Thoracic aorta (tissue), 2 donors: ENCODE measurements around the gene WBP2. TPM values are rescaled to one million over a fixed set of nuclear protein-coding genes. Genes with fewer than 3 reads are reported as not detected.

Source experiments
- ATAC-seq: fragments of 150-250 bp; one replicate; pipeline ENCODE4 v1.8.0; 2017; ENCODE audit warnings: low read depth; ENCODE audit not compliant: insufficient number of reproducible peaks, low FRiP score
- DNase-seq: peaks from one replicate; pipeline ENCODE4 v3.0.0-alpha.2; 2020; ENCODE audit warnings: low spot score
- H3K27ac ChIP-seq, 2 donors: fragments of 200-600 bp; sonication (generic); 1 replicate in 1 of 2; 2 replicates in 1 of 2; pipeline ENCODE4 v1.5.1; 2016; ENCODE audit warnings: mild to moderate bottlenecking in 2 of 2, moderate library complexity in 2 of 2
- H3K27me3 ChIP-seq: fragments of 200-600 bp; sonication (generic); replicated peaks from 2 replicates; pipeline ENCODE4 v1.6.0; 2016; ENCODE audit warnings: mild to moderate bottlenecking; ENCODE audit not compliant: insufficient read depth
- H3K36me3 ChIP-seq: fragments of 200-600 bp; sonication (generic); one replicate; pipeline ENCODE4 v1.5.1; 2016
- H3K4me1 ChIP-seq, 2 donors: fragments of 200-600 bp; sonication (generic); 1 replicate in 1 of 2; 2 replicates in 1 of 2; pipeline versions ENCODE4 v1.5.1 to v1.6.0; 2016; ENCODE audit warnings: low read depth in 2 of 2, mild to moderate bottlenecking in 1 of 2; ENCODE audit not compliant: control insufficient read depth in 1 of 2
- H3K4me3 ChIP-seq: fragments of 200-600 bp; sonication (generic); 2 replicates; pipeline ENCODE4 v1.5.1; 2016; ENCODE audit warnings: mild to moderate bottlenecking
- H3K9me3 ChIP-seq: fragments of 200-600 bp; sonication (generic); 2 replicates; pipeline ENCODE4 v1.5.1; 2016
- CTCF ChIP-seq: fragments of 200-600 bp; sonication (generic); IDR thresholded peaks from one replicate; pipeline ENCODE4 v1.5.1; 2019; ENCODE audit warnings: antibody characterized with exemption
- total RNA-seq, 2 donors: library from RNA; depleted of rRNA; stranded (reverse); fragments of >200 nt; gene quantifications; one replicate each; pipeline versions ENCODE4 v1.1.0 to v1.2.3, GENCODE V29; 2016

The WBP2 gene
- total RNA-seq, 2 donors from 2014 or later: 55.8 to 83.1 TPM

- Histone ChIP-seq H3K27me3 (no peaks in the 10 kb centered on the region), H3K9me3 (no peaks in the 10 kb centered on the region), H3K36me3 (peaks cover 37% of the 10 kb centered on the region), H3K27ac (no peak overlapping the region), H3K4me1 (peaks cover 10 to 29% of the 10 kb centered on the region in 2 donors), H3K4me3 (no peak overlapping the region)
- TF ChIP-seq CTCF: no peak
- ATAC-seq (no peak), DNase-seq (no peak)
These were observed 30.0 kb downstream of the WBP2 start for GRCh38 chr17:75825149-75825552.

GRCh38 chr17:75824666-75825065 lies 30.5 kb downstream of the WBP2 start:
- H3K4me3 ChIP-seq: no peak overlapping the region
- no peak for DNase-seq
- no peak for TF ChIP-seq CTCF
- no peak for ATAC-seq
- H3K9me3 ChIP-seq: no peaks in the 10 kb centered on the region
- H3K4me1 ChIP-seq: peaks cover 10 to 29% of the 10 kb centered on the region in 2 donors
- H3K27ac ChIP-seq: no peak overlapping the region
- H3K27me3 ChIP-seq: no peaks in the 10 kb centered on the region
- peaks cover 42% of the 10 kb centered on the region for H3K36me3 ChIP-seq

- H3K9me3 ChIP-seq: no peaks in the 10 kb centered on the region
- no peak overlapping the region for H3K27ac ChIP-seq
- peaks cover 10 to 29% of the 10 kb centered on the region in 2 donors for H3K4me1 ChIP-seq
- peaks cover 47% of the 10 kb centered on the region for H3K36me3 ChIP-seq
- no peaks in the 10 kb centered on the region for H3K27me3 ChIP-seq
- no peak overlapping the region for H3K4me3 ChIP-seq
- ATAC-seq (no peak), DNase-seq (no peak)
- no peak for TF ChIP-seq CTCF
These were observed 31.0 kb downstream of the WBP2 start for GRCh38 chr17:75824050-75824552.

- Histone ChIP-seq H3K4me1 (peaks cover 10 to 29% of the 10 kb centered on the region in 2 donors), H3K27ac (no peak overlapping the region), H3K4me3 (no peak overlapping the region), H3K9me3 (no peaks in the 10 kb centered on the region), H3K27me3 (no peaks in the 10 kb centered on the region), H3K36me3 (peaks cover 54% of the 10 kb centered on the region)
- no peak for TF ChIP-seq CTCF
- no peak for ATAC-seq
- DNase-seq: no peak
These were observed 31.7 kb downstream of the WBP2 start for GRCh38 chr17:75823257-75824041.

- Histone ChIP-seq H3K4me1 (peaks cover 7 to 24% of the 10 kb centered on the region in 2 donors), H3K27ac (peak overlapping the region in 1 of 2 donors; percentile 16), H3K36me3 (peaks cover 61% of the 10 kb centered on the region), H3K9me3 (no peaks in the 10 kb centered on the region), H3K4me3 (no peak overlapping the region), H3K27me3 (no peaks in the 10 kb centered on the region)
- no peak for TF ChIP-seq CTCF
- no peak for ATAC-seq
- no peak for DNase-seq
These were observed 32.4 kb downstream of the WBP2 start for GRCh38 chr17:75822800-75823166.
